Ectodermal cell (in vitro differentiated cells): ENCODE data around the gene SMIM38.

Experiments
- H3K27ac ChIP-seq: 2 replicates; pipeline ENCODE4 v1.7.0; 2013; ENCODE audit warnings: mild to moderate bottlenecking, low read depth, low read length; ENCODE audit not compliant: insufficient read depth, poor library complexity, severe bottlenecking
- H3K27me3 ChIP-seq: 2 replicates; pipeline ENCODE4 v1.7.0; 2013; ENCODE audit warnings: mild to moderate bottlenecking, low read length; ENCODE audit not compliant: insufficient read depth, control insufficient read depth, poor library complexity, severe bottlenecking
- H3K36me3 ChIP-seq: one replicate; pipeline ENCODE4 v1.7.0; 2013; ENCODE audit warnings: low read length; ENCODE audit not compliant: control insufficient read depth, insufficient read depth
- H3K4me1 ChIP-seq: one replicate; pipeline ENCODE4 v1.7.0; 2013; ENCODE audit warnings: low read length; ENCODE audit not compliant: control insufficient read depth, insufficient read depth
- H3K4me3 ChIP-seq: 2 replicates; pipeline ENCODE4 v1.7.0; 2013; ENCODE audit warnings: low read depth, low read length, control low read depth; ENCODE audit not compliant: insufficient read depth
- H3K9me3 ChIP-seq: 2 replicates; pipeline ENCODE4 v1.7.0; 2013; ENCODE audit warnings: mild to moderate bottlenecking, low read length, moderate library complexity; ENCODE audit not compliant: control insufficient read depth
- WGBS, 2 experiments: methylation state at CpG; one replicate each; pipeline ENCODE4 v1.1.7; 2013; ENCODE audit warnings: missing lambda C conversion rate in 2 of 2; 5-methylcytosine and 5-hydroxymethylcytosine counted together

SMIM38 gene

DNA sequence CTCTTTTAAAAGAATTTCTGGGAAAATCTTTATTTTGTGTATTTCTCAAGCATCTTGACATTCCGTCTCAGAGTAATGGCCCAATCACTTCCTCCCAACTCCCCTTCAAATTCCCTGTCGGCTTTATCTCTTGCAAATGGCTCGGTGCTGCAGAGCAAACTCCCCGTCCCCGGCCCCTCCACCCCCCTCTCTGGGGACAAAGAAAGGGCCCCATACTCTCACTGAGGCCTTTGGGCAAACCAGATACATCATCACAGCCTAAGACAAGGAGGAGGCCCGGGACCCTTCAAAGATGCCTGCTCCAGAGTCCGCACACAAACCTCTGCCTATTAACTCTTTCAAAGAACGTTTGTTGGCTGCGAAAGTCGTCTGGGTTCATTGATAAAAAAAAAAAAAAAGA lies 3.9 kb upstream of the SMIM38 start:
- WGBS, 2 experiments: 25 to 27% methylated on average over 10 of the region's 10 CpGs
- Histone ChIP-seq H3K36me3 (no peaks in the 10 kb centered on the region), H3K4me1 (peaks cover 25% of the 10 kb centered on the region), H3K27me3 (no peaks in the 10 kb centered on the region), H3K27ac (no peak overlapping the region), H3K4me3 (no peak overlapping the region), H3K9me3 (no peaks in the 10 kb centered on the region)

DNA sequence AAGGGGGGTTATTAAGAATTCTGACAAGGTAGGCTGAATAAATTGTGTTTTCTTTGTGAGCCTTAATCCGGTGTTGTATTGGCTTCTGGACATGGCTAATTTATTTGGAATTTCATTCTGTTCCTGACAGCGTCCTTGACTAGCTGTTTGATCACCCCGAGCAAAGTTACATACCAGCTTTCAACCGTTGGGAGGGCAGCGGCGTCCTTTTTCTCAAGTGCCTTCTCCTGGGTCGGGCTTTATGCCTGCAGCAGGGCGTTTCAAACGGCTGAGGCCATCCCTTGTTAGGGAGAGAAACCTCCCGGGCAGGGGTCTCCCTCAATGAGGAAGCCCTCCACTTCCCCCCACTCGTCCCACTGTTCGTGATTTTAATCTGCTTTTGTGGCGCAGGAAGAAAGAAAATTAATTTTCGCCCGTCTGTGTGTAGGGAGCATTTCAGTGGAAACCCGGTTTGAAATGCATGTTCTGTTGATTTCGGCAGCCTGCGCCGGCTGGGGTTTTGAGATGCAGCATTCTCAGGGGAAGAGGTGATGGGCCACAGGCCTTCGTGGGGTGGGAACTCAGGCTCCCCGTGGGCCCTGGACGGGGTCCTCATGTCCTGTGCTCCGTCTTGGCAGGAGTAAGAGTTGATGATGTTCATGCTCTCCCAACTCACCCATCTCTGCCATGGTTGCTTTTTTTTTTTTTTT lies 2.9 kb upstream of the SMIM38 start:
- Histone ChIP-seq H3K4me3 (no peak overlapping the region), H3K4me1 (peaks cover 34% of the 10 kb centered on the region), H3K9me3 (no peaks in the 10 kb centered on the region), H3K27me3 (no peaks in the 10 kb centered on the region), H3K36me3 (no peaks in the 10 kb centered on the region), H3K27ac (peak overlapping the region; percentile 11)
- WGBS, 2 experiments: 46% methylated on average over 23 of the region's 23 CpGs

DNA sequence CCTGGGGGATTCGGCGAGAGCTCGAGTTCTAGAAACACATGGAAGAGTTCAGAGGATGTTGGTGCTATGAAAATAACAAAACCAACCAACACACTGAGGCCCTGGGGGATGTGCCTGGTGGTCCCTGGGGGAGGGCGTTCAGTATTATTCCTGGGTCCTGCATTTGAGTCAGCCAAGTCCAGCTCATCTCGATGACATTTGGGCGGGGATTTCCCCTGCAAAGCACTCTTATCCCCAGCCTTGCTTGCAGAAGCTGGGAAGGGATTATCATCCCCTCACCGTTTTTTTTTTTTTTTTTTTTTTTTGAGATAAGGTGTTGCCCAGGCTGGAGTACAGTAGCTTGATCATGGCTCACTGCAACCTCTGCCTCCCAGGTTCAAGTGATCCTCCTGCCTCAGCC lies 2.1 kb upstream of the SMIM38 start:
- no peaks in the 10 kb centered on the region for H3K36me3 ChIP-seq
- H3K9me3 ChIP-seq: no peaks in the 10 kb centered on the region
- H3K27ac ChIP-seq: no peak overlapping the region
- no peak overlapping the region for H3K4me3 ChIP-seq
- H3K4me1 ChIP-seq: peaks cover 39% of the 10 kb centered on the region
- no peaks in the 10 kb centered on the region for H3K27me3 ChIP-seq
- WGBS, 2 experiments: 87 to 88% methylated on average over 6 to 7 of the region's 7 CpGs

DNA sequence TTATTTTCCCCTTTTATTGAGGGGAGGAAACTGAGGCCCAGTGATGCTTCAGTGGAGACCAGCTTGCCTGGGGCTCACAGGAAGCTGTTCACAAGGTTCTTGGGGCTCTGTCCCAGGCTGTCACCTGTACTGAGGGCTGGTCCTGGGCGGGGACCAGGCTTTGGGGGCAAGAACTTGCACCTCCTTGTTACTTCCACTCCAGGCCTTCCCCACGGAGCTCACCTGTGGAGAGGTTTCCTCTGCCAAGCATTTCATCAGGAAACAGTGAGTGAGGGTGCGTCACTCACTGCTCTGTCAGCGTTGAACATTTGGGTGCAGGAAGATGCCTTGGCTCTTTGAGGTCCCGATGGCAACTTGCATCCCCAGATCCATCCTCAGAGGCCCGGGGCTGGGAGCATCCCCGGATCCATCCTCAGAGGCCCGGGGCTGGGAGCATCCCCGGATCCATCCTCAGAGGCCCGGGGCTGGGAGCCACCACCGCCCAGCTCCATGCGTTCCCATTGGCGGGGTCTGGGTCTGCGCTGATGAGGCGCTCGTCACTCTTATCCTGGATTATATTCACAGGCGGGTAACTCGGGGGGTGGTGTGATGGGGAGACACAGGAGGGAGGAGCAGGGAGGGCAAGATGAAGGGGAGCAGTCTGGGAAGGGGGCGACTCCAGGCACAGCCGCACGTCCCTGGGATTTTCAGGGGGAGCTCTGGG lies 1.4 kb upstream of the SMIM38 start:
- Histone ChIP-seq H3K27me3 (no peaks in the 10 kb centered on the region), H3K9me3 (no peaks in the 10 kb centered on the region), H3K4me1 (peaks cover 39% of the 10 kb centered on the region), H3K27ac (no peak overlapping the region), H3K36me3 (no peaks in the 10 kb centered on the region), H3K4me3 (no peak overlapping the region)
- WGBS, 2 experiments: 95 to 96% methylated on average over 21 of the region's 21 CpGs

DNA sequence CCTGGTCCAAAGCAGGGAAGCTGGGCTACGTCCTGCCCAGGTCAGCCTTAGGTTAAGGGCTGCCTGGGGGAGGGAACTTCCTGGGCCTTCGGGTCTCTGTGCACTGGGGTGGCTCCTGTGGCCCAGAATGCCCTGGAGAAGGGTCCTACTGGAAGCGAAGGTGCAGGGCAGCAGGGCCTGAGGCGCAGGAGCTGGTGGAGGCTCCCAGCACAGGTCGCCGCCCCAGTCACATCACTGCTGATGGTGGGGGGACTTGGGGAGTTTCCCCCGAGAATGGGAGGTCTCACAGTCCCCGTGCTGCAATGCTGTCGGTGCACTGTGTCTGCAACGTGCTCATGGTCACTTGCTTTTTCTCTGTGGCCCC lies 815 bp upstream of the SMIM38 start:
- 94 to 95% methylated on average over 10 of the region's 10 CpGs for WGBS, 2 experiments
- H3K4me3 ChIP-seq: no peak overlapping the region
- H3K27ac ChIP-seq: no peak overlapping the region
- peaks cover 39% of the 10 kb centered on the region for H3K4me1 ChIP-seq
- H3K36me3 ChIP-seq: no peaks in the 10 kb centered on the region
- no peaks in the 10 kb centered on the region for H3K9me3 ChIP-seq
- no peaks in the 10 kb centered on the region for H3K27me3 ChIP-seq

DNA sequence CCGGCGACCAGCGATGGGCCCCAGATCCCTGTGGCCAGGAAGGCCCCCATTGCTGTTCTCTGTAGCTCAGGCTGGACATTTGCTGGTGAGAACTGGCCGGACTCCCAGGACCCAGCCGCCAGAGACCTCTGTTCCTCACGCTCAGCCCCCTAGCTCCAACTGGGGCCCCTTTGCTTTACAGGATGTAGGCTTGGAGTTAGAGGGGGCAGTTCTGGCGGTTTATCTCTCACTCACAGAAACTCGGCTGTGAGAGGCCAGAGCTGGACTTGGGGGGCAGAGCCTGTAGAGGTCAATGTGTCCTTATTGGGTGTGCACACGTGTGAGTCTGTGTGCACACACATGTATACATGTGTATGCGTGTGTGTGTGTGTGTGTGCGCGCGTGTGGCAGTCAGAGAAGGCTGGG lies 502 bp downstream of the SMIM38 start:
- no peak overlapping the region for H3K27ac ChIP-seq
- 89 to 91% methylated on average over 13 of the region's 13 CpGs for WGBS, 2 experiments
- no peaks in the 10 kb centered on the region for H3K27me3 ChIP-seq
- H3K4me3 ChIP-seq: no peak overlapping the region
- no peaks in the 10 kb centered on the region for H3K9me3 ChIP-seq
- H3K36me3 ChIP-seq: no peaks in the 10 kb centered on the region
- H3K4me1 ChIP-seq: peaks cover 39% of the 10 kb centered on the region

DNA sequence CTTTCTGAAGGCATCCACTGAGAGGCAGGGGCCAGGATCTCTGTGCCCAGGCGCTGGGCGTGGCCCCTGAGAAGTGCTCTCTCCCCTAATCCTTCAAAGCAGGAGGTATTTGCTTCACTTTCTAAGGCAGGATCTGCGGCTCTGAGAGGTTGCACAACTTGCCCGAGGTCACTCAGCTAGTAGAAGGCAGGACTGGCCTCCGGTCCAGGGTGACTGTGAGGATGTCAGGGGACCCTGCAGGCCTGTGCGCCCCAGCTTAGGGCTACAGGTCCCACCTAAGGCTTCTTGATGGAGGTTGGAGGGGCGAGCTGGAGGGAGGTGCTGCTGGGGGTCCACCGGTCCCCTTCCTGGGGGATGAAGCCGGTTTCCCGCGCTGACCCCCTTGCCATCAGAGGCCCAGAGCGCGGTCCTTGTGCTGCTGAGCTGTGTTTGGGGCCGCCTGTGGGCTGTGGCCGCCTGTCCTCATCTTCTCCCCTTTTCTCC lies 979 bp downstream of the SMIM38 start:
- Histone ChIP-seq H3K4me3 (no peak overlapping the region), H3K27me3 (no peaks in the 10 kb centered on the region), H3K4me1 (peaks cover 38% of the 10 kb centered on the region), H3K27ac (peak overlapping the region; percentile 58), H3K9me3 (no peaks in the 10 kb centered on the region), H3K36me3 (no peaks in the 10 kb centered on the region)
- 90 to 93% methylated on average over 15 of the region's 15 CpGs for WGBS, 2 experiments

DNA sequence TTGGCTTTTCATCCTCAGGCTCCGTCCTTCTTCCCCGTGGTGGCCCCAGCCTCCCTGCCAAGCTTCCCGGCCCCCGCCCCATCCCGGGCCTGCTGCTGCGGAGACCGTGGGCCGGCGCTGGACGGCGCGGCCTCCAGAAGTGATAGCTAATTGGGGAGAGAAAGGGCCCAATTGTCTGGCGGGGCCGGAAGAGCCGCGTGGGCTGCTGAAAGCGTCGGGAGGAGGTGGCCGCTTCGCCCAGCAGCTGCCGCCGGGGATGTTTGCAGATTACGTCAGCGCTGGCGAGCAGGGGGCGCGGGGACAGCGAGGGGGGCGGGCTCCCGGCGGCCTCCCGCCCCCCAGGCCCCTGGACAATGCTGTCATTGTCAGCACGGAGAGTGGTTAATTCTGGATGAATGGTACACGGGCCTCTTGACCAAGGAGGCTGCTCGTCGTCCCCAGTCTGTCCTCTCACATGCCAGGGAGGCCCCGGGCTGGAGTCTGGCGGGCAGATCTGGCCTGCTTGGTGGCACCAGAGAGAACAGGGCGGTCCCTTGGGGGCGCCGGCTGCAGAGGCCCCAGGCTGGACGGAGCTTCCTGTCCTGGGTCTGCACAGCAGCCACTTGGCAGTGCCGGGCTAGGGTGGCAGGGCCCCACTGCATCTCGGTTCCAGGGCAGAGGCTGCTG lies 1.6 kb downstream of the SMIM38 start:
- peaks cover 32% of the 10 kb centered on the region for H3K4me1 ChIP-seq
- H3K36me3 ChIP-seq: no peaks in the 10 kb centered on the region
- H3K27ac ChIP-seq: peak overlapping the region; percentile 58
- no peaks in the 10 kb centered on the region for H3K27me3 ChIP-seq
- no peaks in the 10 kb centered on the region for H3K9me3 ChIP-seq
- no peak overlapping the region for H3K4me3 ChIP-seq
- 67 to 73% methylated on average over 44 of the region's 44 CpGs for WGBS, 2 experiments

DNA sequence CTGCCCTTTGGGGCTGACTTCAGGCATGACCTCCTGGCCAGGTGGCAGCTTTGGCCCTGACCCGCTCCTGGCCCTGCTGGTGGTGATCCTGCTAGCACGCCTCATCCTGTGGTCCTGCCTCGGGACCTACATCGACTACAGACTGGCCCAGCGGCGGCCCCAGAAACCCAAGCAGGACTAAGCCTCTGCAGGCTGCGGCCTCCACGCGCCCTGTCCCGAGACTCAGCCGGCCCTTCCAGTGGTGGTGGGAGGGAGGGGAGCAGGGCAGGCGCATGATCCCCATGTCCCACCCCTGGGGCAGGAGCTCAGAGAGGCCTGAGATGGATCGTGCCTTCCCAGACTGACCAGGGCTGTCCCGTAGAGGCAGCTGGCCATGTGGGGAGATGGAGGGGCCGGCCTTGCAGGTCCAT lies 2.1 kb downstream of the SMIM38 start:
- H3K36me3 ChIP-seq: no peaks in the 10 kb centered on the region
- no peaks in the 10 kb centered on the region for H3K27me3 ChIP-seq
- peaks cover 27% of the 10 kb centered on the region for H3K4me1 ChIP-seq
- H3K4me3 ChIP-seq: no peak overlapping the region
- H3K9me3 ChIP-seq: no peaks in the 10 kb centered on the region
- 92 to 95% methylated on average over 15 of the region's 15 CpGs for WGBS, 2 experiments
- H3K27ac ChIP-seq: no peak overlapping the region
